Measurements from ENCODE around the gene YIPF3.

The YIPF3 gene

GRCh38 chr6:43494321-43494720, 22.4 kb downstream of the YIPF3 start:
- no peak overlapping the region for H2AFZ ChIP-seq
- H3K4me3 ChIP-seq (ENCODE audit: low read depth, low read length), result no peak overlapping the region
- H3K36me3 ChIP-seq (ENCODE audit: control insufficient read depth, insufficient read depth, low read length), result no peaks in the 10 kb centered on the region
- H3K4me1 ChIP-seq, result peaks cover 2% of the 10 kb centered on the region
- no peaks in the 10 kb centered on the region for H3K27me3 ChIP-seq (ENCODE audit: control insufficient read depth, insufficient read depth, low read length)
- TF ChIP-seq CTCF (IDR thresholded peaks at IDR 0.05), result no peak
- H3K9ac ChIP-seq, result no peak overlapping the region
- peaks cover 20% of the 10 kb centered on the region for H3K79me2 ChIP-seq
- H3K27ac ChIP-seq, result no peak overlapping the region
- H3K9me3 ChIP-seq (ENCODE audit: control insufficient read depth, low read length), result no peaks in the 10 kb centered on the region
- no peak overlapping the region for H3K4me2 ChIP-seq (ENCODE audit: low read length)

GRCh38 chr6:43493833-43494232, 22.9 kb downstream of the YIPF3 start:
- no peak overlapping the region for H3K27ac ChIP-seq
- no peaks in the 10 kb centered on the region for H3K36me3 ChIP-seq (ENCODE audit: control insufficient read depth, insufficient read depth, low read length)
- H3K79me2 ChIP-seq, result peaks cover 24% of the 10 kb centered on the region
- no peak overlapping the region for H2AFZ ChIP-seq
- H3K9ac ChIP-seq, result no peak overlapping the region
- no peaks in the 10 kb centered on the region for H3K9me3 ChIP-seq (ENCODE audit: control insufficient read depth, low read length)
- no peak for TF ChIP-seq CTCF (IDR thresholded peaks at IDR 0.05)
- no peak overlapping the region for H3K4me2 ChIP-seq (ENCODE audit: low read length)
- no peaks in the 10 kb centered on the region for H3K27me3 ChIP-seq (ENCODE audit: control insufficient read depth, insufficient read depth, low read length)
- no peak overlapping the region for H3K4me3 ChIP-seq (ENCODE audit: low read depth, low read length)
- peaks cover 2% of the 10 kb centered on the region for H3K4me1 ChIP-seq

GRCh38 chr6:43493230-43493629, 23.5 kb downstream of the YIPF3 start:
- no peak overlapping the region for H3K9ac ChIP-seq
- H3K36me3 ChIP-seq (ENCODE audit: control insufficient read depth, insufficient read depth, low read length), result no peaks in the 10 kb centered on the region
- H3K4me1 ChIP-seq, result peaks cover 2% of the 10 kb centered on the region
- no peak for TF ChIP-seq CTCF (IDR thresholded peaks at IDR 0.05)
- no peaks in the 10 kb centered on the region for H3K9me3 ChIP-seq (ENCODE audit: control insufficient read depth, low read length)
- H3K4me2 ChIP-seq (ENCODE audit: low read length), result no peak overlapping the region
- H3K27ac ChIP-seq, result no peak overlapping the region
- no peak overlapping the region for H2AFZ ChIP-seq
- no peak overlapping the region for H3K4me3 ChIP-seq (ENCODE audit: low read depth, low read length)
- no peaks in the 10 kb centered on the region for H3K27me3 ChIP-seq (ENCODE audit: control insufficient read depth, insufficient read depth, low read length)
- peaks cover 24% of the 10 kb centered on the region for H3K79me2 ChIP-seq

- H3K27ac ChIP-seq, result no peak overlapping the region
- no peak for TF ChIP-seq CTCF (IDR thresholded peaks at IDR 0.05)
- no peak overlapping the region for H3K4me2 ChIP-seq (ENCODE audit: low read length)
- no peak overlapping the region for H2AFZ ChIP-seq
- no peak overlapping the region for H3K4me3 ChIP-seq (ENCODE audit: low read depth, low read length)
- H3K27me3 ChIP-seq (ENCODE audit: control insufficient read depth, insufficient read depth, low read length), result no peaks in the 10 kb centered on the region
- no peaks in the 10 kb centered on the region for H3K9me3 ChIP-seq (ENCODE audit: control insufficient read depth, low read length)
- H3K9ac ChIP-seq, result no peak overlapping the region
- H3K79me2 ChIP-seq, result peaks cover 24% of the 10 kb centered on the region
- no peaks in the 10 kb centered on the region for H3K36me3 ChIP-seq (ENCODE audit: control insufficient read depth, insufficient read depth, low read length)
- H3K4me1 ChIP-seq, result peaks cover 2% of the 10 kb centered on the region
Observed at GRCh38 chr6:43492673-43493072, 24.1 kb downstream of the YIPF3 start.

GRCh38 chr6:43491750-43492661, 24.7 kb downstream of the YIPF3 start:
- Histone ChIP-seq H3K9me3 (ENCODE audit: control insufficient read depth, low read length) (no peaks in the 10 kb centered on the region), H3K9ac (no peak overlapping the region), H3K27me3 (ENCODE audit: control insufficient read depth, insufficient read depth, low read length) (no peaks in the 10 kb centered on the region), H3K4me3 (ENCODE audit: low read depth, low read length) (no peak overlapping the region), H3K27ac (no peak overlapping the region), H3K4me2 (ENCODE audit: low read length) (no peak overlapping the region), H3K36me3 (ENCODE audit: control insufficient read depth, insufficient read depth, low read length) (no peaks in the 10 kb centered on the region), H3K79me2 (peaks cover 30% of the 10 kb centered on the region), H3K4me1 (peaks cover 2% of the 10 kb centered on the region), H2AFZ (no peak overlapping the region)
- TF ChIP-seq CTCF (IDR thresholded peaks at IDR 0.05), result no peak
